Measurements from ENCODE around the gene CHRNE.

Gene CHRNE

DNA sequence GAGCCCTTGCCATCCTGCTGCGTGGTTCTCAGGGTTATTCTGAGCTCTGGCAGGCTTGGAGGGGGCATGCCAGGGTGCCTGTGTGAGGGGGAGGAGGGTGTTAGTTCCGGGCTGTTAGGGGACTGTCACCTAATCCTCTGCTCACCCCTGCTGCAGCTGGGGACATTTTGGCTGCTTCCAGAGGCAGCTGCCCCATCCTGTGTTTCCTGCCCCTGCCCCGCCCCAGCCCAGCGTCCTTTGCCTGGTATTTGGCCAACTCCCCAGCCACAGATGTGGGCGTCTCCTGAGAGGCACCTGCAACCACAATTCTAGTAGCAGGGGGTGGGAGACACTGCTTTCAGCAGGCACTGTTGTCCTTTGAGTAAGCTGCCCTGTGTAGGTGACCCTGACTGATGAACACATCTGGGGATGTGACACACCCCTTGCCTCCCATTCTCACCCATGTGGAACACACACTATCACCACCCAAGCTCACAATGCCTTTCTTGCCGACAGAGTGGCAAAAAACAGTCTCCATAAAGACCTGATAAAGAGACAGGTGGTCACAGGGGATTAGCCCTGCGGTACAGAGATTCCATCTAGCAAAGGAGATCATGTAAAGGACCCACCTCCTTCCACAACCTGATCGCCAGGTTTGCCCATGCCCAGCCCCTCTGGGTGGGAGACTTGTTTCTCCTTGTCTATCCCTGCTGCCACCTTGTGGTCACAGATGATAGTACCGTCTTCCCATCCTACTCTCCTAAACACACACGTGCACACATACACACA lies at the start of gene CHRNE:
Gene CHRNE (minus strand): TSS at position 48 of the 768 bp plus-strand sequence. CDS start 35 bp downstream, at position 13.
- DNase-seq, result peak; percentile 10

DNA sequence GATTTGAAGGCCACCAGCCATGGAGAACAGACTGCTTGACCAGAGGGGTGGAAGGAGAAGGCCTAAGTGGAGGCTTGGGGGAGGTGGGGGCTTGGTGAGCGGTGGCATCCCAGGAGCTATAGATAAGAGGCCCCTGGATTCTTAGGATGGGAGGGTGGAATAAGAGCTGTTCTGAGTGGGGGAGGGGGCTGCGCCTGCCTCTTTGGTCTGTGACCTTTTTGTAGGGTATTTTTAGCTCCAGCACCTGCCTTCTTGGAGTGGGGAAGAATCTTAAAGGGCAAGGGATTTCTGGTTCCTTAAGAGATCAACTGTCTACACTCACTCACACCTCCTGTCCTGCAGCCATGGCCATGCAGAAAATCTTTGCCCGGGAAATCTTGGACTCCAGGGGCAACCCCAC lies 48.6 kb upstream of the CHRNE start:
- no peak for DNase-seq

DNA sequence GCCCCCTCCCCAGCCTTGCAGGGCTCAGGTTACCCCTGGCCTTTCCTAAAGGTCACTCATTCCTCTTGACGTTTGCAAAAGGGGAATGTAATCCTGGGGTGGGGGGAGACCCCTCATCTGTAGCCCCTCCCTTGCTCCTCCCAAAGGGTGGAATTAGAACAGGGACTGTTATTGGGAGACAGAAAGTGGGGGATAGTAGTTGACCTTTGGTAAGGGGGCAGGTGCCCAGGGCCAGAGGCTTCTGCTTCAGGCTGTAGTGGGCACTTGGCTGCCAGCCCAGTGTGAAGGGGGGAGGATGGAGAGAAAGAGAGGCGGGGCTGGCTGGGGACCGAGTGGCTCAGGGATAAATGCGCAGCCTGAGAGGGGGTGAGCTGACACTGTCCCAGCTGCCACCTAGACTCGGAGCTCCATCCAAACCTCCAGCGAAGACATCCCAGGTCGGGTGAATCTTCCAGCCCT lies 47.9 kb upstream of the CHRNE start, which contains the start of gene ENO3:
Gene ENO3 (plus strand): TSS at position 374 of the 459 bp plus-strand sequence. CDS start 711 bp downstream, outside the sequence.
- no peak for DNase-seq

DNA sequence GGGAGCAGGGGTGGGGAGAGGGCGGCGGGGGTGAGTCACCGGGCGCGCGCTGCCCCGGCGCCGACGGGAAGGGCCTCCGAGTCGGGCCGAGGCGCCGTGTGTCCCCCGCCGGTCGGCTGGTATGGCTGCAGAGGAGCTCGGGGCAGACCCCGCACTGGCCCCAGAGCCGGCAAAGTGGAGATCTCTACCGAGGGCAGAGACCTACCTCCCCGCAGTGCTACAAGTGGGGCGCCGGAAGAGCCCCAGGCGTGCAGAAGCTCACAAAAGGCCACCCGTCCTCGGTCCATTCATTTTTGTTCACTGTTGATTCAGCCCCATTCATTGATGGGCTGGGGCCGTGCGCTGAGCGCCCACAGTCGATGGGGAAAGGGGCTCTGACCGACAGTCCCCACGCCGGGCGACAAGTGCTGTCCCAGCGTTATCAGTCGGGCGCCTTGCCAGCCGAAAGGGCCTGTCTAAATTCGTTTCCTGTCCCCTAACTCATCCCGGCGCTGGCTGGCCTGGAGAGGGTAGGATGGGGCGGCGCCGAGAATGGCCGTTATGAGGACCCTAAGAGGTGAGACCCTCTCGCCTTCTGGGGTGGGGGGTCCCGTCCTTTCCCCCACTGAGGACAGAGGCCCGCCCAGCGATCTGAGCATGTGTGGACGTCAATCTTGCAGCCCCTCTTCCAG lies 47.3 kb upstream of the CHRNE start:
- no peak for DNase-seq

DNA sequence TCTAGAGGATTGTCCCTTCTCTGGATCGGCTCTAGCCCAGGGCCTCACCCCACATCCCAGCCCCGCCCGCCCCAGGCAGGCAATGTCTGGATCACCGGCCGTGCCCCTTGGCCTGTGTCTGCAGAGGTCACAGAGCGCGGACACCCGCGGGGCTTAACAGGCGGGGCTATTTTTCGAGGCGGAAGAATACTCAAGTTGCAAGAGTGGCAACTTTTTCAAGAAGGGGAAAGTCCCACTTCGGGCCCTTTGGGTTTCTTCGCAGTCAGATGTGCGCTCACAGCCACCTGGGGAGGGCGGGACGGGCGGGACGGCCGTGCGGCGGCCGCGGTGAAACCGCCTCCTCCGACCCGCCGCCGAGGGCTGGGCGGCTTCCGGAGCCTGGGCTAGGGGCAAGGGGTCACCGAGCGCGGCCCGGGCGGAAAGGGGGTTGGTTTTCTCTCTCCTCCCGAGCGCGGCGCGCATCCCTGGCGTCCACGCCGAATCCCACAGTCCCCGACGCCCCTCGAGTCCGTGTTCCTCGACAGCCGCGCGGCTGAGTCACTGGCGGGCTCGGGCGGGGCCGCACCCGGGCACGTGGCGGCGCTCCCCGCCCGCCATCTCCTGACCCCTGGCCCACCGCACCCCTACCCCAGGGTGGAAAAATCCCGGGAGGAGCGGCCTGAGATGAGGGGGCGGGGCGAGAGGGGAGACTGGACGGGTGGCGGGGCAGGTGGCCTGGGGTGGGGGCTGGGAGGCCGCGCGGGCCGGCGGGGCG lies 46.6 kb upstream of the CHRNE start:
- DNase-seq, result no peak

DNA sequence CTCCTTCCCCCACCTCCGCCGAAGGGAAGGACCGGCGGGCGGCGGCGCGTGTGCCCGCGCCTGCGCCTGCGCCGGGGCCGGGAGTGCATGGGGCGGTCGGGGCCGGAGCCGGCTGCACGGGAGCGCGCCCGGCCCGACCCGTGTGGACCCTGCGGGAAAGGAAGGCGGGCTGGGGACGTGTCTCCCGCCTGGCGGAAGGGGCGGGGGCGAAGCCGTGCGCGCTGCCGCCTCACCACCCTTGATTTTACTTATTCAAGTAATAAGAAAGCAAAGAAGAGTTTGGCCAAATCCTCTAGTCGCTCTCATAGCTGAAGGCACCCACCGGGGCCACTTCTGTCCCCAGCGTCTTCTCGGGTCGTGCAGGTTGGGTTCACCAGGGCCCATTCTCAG lies 46.0 kb upstream of the CHRNE start:
- peak; percentile 68 for DNase-seq

DNA sequence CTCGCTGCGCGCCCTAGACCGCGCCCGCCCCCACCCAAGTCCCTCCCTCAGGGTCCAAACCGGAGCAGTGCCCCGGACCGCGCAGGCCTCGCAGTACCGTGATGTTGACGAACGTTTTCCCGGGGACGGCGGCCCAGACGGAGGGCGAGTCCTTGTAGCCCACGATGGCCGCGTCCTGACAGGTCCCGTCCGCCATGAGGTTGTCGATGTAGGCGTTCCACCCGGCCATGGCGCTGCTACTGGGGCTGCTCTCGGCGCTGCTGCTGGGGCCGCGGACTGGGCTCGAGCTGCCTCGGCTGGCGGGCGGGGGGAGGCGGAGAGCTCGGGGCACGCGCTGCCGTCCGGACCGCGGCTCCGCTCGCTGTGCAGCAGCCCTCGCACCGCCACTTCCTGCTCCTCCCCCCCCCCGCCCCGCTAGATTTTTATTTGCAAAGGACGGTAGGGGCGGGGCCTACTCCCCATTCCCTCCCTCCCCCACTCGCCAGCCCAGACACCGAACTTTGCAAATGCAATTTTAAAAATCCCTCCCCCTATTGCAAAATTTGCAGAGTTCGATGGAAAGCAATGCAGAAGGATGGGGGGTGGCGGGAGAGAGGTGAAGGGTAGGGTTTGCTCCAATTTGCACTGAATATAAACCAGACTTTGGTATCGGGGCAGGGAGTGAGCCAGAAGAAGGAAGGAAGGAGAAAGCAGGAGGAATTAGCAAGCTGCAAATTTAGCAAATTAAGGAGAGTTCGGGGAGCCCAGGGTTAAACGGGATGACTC lies 45.5 kb upstream of the CHRNE start, which contains the start of gene PFN1:
Gene PFN1 (minus strand): TSS at position 365 of the 765 bp plus-strand sequence. CDS start 136 bp downstream, at position 229.
- DNase-seq, result peak; percentile 77

DNA sequence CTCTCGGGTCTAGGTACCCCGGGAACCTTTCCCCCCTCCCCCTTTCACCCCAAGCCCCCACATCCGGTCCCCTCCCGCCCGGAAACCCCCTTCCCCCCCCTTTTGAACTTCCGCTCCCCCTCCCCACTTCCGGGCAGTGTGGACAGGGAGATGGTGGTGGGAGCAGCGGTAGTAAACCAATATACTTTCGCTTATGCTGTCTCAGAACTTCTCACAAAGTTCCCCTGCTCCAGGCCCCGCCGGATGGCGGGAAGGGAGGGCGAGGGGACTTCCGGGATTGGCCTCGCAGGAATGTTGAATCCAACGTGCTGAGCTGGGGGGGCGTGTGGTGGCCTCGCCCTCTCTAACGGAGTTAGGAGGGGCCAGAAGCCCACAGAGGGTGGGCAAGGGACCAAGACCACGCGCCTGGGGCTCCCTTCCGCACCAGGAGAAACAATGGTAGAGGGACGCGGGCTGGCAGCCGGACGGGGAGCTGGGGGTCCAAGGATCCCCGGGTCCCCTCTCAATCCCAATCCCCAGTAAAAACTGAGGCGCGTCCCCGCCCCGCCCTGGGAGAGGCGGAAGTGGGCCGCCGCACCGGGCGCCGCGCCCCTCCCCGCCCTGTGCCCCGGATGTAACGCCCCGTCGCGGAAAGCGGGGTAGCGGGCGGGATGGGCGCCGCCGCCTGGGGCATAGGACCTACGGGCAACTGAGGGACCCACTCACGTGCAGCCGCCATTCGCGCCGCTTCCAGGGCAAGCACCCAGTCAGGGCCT lies 44.7 kb upstream of the CHRNE start:
- DNase-seq, result no peak

DNA sequence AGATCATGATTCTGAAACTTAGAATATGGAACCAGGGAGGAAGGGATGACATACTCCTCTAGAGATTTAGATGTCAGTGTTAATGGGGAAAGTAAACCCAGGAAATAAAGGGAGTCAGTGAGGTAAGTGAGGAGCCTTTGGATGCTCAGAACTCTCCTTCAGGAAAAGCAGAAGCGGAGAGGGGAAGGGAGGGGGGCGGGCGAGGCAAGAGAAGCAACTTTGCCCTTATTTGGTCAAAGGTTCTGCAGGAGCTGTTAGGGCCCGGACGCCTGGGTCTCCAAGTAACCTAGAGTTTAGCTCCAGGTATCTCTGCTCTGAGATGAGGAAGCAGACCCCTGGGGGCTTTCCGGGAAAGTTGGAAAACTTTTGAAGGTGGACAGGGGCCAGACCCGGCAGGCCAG lies 44.1 kb upstream of the CHRNE start:
- DNase-seq, result no peak

DNA sequence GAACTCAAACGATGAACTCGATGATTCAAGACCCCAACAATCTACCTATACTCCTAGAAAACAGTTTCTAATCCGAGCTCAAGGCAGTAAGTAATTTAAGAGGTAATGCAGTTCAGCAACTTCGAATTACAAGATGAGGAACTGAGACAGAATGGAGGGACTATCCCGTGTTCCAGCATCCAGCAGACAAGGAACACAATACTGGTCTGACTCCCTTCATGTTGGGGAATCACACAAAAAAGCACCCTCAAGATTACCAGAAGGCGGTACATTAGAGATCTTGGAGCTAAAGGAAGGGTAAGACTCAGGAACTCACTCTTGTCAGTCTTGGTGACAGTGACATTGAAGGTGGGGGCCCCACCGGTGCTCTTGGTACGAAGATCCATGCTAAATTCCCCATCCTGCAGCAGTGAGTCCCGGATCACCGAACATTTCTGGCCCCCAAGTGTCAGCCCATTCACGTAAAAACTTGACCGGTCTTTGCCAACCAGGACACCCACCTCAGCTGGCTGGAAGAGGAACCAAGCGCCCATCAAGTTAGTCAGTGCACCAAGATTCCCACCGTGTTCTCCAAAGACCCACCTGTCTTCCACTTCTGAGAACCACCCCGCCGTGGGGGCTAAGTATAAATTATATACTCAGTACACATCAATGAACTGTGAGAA lies 43.5 kb upstream of the CHRNE start:
- DNase-seq, result no peak

DNA sequence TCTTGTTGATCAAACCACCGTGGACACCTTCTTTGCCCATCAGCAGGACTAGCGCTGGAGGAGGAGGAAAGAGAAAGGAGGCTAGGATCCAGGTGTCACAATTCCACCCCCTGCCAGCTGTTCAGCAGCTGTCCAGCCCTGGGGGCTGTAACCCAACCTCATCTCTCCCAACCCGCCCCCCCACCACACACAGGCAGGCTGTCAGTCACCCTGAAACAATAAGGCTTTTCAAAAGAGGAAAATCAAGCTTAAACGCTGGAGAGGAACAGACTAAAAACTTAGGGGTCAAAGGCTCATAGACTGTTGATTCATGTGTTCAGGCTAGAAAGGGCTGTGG lies 43.0 kb upstream of the CHRNE start:
- no peak for DNase-seq

DNA sequence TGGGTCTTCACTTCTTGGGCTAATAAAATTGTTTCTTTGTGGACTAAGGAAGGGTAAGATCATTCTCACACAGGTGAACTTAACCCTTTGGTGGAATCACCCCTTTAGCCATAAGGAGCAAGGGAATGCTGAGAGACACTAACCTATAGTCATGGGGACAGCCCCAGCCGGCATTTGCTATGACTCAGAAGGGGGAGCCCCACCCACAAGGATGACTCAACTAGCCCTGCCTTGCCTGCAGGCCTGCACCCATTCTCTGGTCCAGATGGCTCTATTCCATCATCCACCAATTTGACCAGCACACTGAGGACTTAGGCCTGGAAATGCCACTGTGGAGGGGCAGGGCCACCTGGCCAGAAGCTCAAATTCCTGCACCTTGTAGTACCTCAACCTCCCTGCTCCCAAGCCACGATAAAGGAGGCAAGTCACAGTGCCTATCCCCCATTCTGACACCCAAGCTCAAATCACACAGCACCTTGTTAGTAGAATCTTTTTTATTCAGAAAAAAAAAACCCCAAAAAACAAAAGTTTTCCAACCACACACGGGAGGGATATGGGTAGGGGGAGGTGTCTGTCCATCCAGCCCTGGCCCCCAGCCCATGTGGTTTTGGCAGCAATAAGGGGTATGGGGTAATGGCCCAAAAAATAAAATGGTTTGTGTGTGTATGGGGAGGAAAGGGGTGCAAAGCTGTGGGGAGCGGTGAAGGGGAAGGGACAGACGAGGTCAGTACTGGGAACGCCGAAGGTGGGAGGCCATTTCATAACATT lies 42.5 kb upstream of the CHRNE start:
- DNase-seq, result no peak

DNA sequence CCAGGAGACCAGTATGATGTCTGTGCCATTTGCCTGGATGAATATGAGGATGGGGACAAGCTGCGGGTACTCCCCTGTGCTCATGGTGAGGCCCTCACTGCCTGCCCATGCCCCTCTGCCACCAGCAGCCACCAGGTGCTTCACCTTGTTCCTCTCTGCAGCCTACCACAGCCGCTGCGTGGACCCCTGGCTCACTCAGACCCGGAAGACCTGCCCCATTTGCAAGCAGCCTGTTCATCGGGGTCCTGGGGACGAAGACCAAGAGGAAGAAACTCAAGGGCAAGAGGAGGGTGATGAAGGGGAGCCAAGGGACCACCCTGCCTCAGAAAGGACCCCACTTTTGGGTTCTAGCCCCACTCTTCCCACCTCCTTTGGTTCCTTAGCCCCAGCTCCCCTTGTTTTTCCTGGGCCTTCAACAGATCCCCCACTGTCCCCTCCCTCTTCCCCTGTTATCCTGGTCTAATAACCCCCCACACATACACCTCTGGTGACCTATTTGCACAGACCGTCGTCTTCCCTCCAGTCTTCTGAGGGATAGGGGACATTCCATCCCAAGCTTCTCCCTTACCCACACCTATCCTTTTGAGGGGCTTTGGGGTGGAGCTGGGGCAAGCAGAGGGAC lies 41.8 kb upstream of the CHRNE start:
- DNase-seq, result no peak

DNA sequence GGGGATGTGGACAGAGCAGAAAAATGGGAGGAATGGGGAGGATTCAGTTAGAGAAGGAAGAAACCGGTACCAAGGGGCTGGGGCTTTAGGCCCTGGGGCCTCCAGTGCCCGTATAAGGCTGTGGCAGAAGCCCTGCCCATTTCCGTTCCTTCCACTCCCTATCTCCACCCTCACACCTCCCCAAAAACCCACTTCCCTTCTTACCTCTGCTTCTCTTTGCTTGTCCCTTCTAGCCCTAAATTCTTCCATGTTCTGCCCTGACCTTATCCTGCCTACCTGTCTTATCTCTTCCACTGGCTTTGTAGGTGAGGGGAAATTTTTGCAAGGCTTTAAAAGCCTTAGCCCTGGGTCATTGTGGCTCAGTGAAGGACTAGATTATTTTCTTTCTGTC lies 41.3 kb upstream of the CHRNE start:
- no peak for DNase-seq

DNA sequence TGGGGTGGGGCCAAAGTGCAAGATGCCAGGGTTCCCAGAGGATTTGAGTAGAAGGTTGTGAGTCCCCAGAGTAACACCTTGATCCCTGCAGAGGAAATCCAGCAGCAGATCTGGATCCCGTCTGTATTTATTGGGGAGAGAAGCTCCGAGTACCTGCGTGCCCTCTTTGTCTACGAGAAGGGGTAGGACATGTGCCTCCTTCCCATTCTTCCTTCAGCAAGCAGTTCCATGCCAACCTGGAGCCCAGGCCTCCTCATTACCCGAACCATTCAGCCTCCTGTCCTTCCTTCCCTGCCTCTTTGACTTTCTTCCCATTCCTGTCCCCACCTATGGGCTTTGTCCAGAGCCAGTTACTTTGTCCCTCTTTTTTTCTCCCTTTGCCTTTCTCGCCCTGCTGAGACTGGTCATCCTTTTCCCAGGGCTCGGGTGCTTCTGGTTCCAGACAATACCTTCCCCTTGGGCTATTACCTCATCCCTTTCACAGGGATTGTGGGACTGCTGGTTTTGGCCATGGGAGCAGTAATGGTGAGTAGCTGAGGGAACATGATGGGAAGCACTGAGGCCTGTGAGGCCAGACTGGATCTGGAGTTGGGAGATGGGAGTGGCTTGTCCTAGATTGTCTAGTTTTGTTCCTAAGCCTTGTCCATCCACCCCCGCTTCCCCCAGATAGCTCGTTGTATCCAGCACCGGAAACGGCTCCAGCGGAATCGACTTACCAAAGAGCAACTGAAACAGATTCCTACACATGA lies 40.0 kb upstream of the CHRNE start:
- no peak for DNase-seq

DNA sequence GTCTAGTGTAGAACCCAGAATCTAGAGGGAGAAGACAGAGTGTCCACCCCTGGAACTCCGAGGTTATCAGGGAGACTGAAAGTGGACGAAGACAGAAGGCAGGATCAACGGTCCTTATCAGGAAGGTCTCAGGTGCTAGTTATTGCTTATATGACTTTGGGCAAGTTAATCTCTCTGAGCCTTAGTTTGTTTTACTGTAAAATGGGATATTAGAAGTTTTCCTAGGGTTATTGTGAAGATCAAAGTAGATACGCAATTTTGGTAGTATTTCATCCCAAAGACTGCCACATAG lies 38.4 kb upstream of the CHRNE start:
- DNase-seq, result no peak

DNA sequence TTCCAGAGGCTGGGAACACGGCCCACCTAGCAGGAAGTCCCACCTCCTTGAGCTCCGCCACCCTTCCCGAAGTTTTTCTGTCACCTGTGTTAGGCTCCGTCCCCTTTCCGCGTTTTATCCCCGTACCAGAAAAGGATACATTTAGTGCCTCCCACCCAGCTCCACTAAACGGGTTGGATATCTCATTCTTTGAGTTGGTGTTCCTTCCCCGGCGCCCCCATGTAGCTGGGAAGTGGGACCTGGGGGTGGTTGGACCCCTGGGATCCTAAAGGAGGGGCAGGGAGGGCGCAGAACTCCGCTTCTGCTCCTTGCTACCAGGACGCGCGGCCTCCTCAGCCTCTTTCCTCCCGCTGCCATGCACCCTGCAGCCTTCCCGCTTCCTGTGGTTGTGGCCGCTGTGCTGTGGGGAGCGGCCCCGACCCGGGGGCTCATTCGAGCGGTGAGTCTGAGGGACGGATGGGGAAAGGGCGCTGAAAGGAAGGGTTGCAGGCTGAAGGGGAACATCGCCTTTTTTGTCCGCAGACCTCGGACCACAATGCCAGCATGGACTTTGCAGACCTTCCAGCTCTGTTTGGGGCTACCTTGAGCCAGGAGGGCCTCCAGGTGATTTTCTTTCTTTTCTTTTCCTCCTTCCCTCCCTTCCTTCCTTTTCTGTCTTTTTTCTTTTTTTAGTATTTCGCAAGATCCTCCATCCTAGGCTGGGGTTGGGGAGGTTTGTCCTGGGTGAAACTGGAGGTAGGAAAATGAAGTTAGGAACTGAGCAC lies 37.8 kb upstream of the CHRNE start:
- no peak for DNase-seq

DNA sequence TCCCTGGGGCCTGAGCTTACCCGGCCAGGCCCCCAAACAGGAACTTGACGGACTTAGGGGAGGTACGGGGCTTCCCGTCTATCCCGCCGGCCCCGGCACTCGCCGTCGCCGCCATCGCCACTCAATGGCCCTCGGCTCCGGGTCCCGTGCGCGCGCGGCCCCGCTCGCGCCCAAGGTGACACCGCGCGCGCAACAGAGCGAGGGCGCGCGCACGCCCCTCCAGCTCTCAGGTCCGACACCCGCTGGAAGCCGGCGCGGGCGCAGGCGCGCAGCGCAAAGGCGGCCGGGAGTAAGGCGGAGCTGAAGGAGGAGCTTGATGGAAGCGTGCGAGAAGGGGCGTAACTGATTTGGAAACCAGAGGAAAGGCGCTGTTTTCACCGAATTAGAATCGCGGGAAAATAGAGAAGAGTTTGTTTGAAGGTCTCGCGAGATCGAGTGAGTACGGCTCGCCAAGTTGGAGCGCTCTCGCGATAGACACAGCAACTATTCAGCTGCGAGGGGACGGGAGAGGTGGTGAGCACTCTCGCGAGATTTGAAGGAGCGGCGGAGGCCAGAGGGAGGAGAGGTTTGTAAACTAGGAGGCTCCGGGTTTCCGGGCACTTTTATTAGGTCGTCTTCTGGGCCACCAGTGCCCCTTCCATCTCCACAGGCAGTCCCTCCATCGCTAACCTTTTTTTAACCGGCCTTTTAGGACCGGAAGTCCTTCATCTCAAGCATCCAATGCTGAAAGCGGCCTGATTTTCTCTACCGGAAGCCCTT lies 37.1 kb upstream of the CHRNE start, which contains the start of the genes RNF167 and SLC25A11:
Gene RNF167 (plus strand): TSS at position 473 of the 759 bp plus-strand sequence. CDS start 642 bp downstream, outside the sequence.
Gene SLC25A11 (minus strand): TSS at position 251 of the 759 bp plus-strand sequence. CDS start 136 bp downstream, at position 115.
- DNase-seq, result peak; percentile 71

Data from KG1 (cell line).